HFF-Myc (cell line): Measurements from ENCODE around the gene LTA4H.

Experiments used
- DNase-seq: peaks from one replicate; pipeline ENCODE4 v3.0.0-alpha.2; 2011; ENCODE audit warnings: low read depth; ENCODE audit errors: extremely low read depth
- H3K4me3 ChIP-seq: replicated peaks from 2 replicates; pipeline ENCODE4 v1.5.1; 2011; ENCODE audit warnings: low read depth, mild to moderate bottlenecking, control low read depth, low read length
- CTCF ChIP-seq: IDR thresholded peaks from 2 replicates; pipeline ENCODE4 v1.5.1; 2012; ENCODE audit warnings: mild to moderate bottlenecking, low read depth, low read length, control low read depth; ENCODE audit errors: missing control alignments

LTA4H gene

GRCh38 chr12:95997911-95998510 lies 37.4 kb downstream of the LTA4H start:
- no peak for DNase-seq
- TF ChIP-seq CTCF: no peak
- H3K4me3 ChIP-seq: no peak overlapping the region

GRCh38 chr12:95997276-95997675 lies 38.1 kb downstream of the LTA4H start:
- TF ChIP-seq CTCF: no peak
- no peak for DNase-seq
- H3K4me3 ChIP-seq: no peak overlapping the region

- TF ChIP-seq CTCF: no peak
- no peak for DNase-seq
- no peak within 1 kb of the TSS for H3K4me3 ChIP-seq
Observed at GRCh38 chr12:95996034-95996658, 39.2 kb downstream of the LTA4H start, which contains the start of gene HAL. TSS of gene HAL (minus strand) at chr12:95996344. CDS start at chr12:95995910, 434 bp downstream.

GRCh38 chr12:95995238-95996031 lies 40.0 kb downstream of the LTA4H start:
- no peak for DNase-seq
- H3K4me3 ChIP-seq: no peak overlapping the region
- TF ChIP-seq CTCF: no peak

GRCh38 chr12:95994476-95994875 lies 40.9 kb downstream of the LTA4H start:
- no peak for DNase-seq

GRCh38 chr12:95993907-95994306 lies 41.5 kb downstream of the LTA4H start:
- H3K4me3 ChIP-seq: no peak overlapping the region
- TF ChIP-seq CTCF: no peak
- DNase-seq: no peak

More at GRCh38 chr12:95994476-95994875, 40.9 kb downstream of the LTA4H start:
- TF ChIP-seq CTCF: no peak
- no peak overlapping the region for H3K4me3 ChIP-seq
